Activated CD8-positive, alpha-beta memory T cell treated with anti-CD3 and anti-CD28 coated beads for 48 hours (primary cell): ENCODE measurements around the gene ADAD2.
"Not testable (repeated sequence)": the region's sequence is repeated elsewhere in the genome, so short reads cannot be mapped to it uniquely, and the experiment has no call there.

Experiments used
- DNase-seq, 3 experiments: peaks; one replicate each; pipeline ENCODE4 v3.0.0-alpha.2; 2020; ENCODE audit warnings: low read depth in 2 of 3, low spot score in 2 of 3

The ADAD2 gene

DNA sequence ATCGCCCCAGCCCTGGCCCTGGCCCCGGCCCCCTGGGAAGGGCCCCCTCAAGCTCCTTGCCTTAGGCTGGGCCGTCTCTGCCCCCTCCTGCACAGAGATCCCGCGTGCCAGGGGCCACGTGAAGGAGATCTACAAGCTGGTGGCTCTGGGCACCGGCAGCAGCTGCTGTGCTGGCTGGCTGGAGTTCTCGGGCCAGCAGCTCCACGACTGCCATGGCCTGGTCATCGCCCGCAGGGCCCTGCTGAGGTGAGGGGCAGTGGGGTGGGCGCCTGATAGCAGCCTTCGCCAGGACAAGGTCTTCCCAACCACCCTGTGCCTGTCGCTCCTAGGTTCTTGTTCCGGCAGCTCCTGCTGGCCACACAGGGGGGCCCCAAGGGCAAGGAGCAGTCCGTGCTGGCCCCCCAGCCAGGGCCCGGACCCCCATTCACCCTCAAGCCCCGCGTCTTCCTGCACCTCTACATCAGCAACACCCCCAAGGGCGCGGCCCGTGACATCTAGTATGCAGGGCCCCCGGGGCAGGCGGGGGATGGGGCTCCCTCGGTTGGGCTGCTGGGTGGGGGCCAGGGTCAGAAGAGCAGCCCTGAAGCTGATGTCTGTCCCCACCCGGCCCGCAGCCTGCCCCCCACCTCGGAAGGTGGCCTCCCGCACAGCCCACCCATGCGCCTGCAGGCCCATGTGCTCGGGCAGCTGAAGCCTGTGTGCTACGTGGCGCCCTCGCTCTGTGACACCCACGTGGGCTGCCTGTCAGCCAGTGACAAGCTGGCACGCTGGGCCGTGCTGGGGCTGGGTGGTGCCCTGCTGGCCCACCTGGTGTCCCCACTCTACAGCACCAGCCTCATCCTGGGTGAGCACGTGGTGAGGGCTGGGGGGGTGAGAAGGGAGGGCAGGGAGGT is 4.5 kb downstream of the ADAD2 start:
- no peak for DNase-seq

- DNase-seq = no peak
Observed at GRCh38 chr16:84196101-84196500, 5.1 kb downstream of the ADAD2 start.

- DNase-seq = no peak
Observed at GRCh38 chr16:84196727-84197394, 5.9 kb downstream of the ADAD2 start.

- no peak for DNase-seq
Observed at GRCh38 chr16:84197466-84198128, 6.6 kb downstream of the ADAD2 start.

DNA sequence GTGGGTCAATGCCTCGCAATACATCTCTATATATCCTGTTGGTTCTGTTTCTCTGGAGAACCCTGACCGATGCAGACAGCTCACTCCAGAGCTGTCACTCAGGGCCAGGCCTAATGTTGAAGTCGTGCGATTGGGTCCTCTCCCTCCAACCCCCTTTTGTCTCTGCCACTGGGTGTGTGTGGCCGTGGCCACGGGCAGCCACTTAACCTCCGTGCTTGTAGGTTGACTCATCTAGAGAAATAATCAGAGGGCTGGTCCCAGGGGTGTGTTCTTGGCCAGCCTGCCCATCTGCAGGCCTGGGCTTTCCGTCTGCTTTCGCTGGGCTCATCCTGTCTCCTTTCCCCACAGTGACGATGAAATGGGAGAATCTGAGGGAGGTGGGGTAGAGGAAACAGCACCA is 7.4 kb downstream of the ADAD2 start:
- no peak for DNase-seq

DNA sequence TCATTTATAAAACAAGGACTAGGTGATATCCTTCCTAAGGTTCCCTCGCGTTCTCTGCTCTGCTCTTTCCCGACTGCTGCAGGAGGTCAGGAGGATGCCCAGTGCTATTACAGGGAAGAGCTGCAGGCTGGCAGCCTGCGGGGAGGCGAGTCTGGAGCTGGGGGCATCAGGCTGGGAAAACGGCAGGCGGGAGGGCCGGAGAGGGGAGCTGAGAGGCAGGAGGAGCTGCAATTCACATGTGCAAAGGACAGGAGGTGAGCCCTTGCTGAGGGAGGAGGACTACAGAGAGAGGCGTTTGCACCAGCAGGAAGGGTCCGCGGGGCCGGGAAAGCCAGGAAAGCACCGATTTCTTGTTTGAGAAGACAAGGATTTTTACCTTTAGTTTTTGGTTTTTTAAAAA is 8.1 kb downstream of the ADAD2 start:
- DNase-seq = no peak

DNA sequence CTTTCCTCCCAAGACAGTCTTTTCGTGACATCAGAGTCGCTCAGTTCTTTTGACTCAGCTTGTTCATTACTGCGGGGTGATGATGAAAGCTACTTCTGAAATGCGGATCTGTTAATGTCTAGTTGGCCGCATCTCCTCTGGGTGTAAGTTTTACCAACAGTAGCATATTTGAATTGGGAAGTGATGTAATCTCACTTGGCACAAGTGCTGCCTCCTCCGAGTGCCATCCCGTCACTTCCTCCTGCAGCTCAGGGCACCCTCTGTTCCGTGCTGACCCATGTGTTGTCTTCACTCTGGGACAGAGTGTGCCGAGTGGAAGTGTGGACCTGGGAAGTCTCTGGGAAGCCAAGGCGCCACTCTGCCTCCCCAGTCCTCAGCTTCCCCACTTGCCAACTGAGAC is 8.9 kb downstream of the ADAD2 start:
- DNase-seq = no peak

GRCh38 chr16:84204551-84204950 is 13.6 kb downstream of the ADAD2 start:
- not testable (repeated sequence) for DNase-seq

- not testable (repeated sequence) for DNase-seq
Observed at GRCh38 chr16:84205123-84205522, 14.2 kb downstream of the ADAD2 start.

DNA sequence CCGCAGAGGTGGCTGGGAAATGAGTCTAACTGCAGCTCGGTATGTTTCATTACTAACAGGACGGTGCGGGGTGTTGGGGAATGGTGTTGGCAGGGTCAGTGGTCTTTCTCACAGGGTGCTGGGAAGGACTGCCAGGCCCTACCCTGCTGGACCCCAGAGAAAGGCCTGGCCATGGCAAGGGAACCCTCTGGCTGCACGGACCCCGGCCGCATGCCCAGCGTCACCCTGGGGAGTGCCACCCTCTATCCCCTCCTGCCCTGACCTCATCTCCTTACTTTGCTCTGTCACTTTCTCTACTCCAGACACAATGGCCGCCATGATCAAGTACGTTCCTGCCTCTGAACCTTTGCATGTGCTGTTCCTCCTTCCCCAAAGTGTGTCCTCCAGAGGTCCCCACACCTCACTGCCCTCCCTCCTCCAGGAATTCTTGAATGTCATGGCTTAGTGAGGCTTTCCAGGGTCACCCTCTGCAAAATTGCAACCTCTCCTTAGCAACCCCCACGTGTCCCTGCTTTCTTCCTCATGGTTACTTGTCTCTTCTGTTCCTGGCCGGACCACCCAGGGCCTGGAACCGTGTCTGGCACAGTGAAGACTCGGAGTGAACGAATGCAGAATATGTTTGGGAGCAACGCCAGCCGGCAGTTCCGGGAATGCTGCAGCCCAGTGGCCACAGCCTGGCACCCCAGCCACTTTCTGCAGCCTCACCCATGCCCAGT is 15.2 kb downstream of the ADAD2 start:
- no peak for DNase-seq

DNA sequence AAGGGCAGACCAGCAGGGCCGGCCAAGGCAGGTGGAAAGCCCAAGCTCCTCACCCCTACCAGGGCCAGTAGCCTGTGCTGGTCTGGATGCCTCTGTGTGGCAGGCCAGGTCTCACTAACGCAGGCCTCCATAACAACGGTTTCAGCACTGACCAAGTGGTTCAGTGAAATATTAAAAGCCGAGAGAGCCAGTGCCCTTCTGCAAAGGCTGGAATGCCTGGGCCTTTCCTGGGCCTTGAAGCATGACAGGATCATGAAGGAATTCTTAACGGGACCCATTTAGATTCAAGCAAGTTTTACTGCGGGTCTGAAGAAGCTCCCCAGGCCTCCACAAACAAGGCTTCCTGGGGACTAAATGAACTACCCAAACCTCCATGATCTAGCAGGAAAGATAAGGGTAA is 16.3 kb downstream of the ADAD2 start:
- no peak for DNase-seq

DNA sequence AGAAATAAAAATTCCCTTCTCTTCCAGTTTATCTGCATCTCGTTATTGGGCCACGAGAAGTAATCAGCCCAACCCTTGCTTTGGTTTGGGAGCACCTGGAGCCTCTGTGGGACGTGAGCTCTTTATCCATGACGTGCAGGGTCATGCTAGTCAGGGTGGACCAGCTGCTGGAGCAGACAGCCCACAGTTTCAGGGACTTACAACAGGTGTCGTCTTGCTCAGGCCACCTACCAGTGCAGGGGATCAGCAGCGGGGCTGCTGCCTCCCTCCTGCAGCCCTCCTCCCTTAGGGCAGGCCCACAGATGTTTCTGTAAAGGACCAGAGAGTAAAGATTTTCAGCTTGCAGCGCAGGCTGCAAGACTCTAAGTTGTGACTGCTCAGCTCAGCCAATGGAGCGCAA is 16.9 kb downstream of the ADAD2 start:
- no peak for DNase-seq

DNA sequence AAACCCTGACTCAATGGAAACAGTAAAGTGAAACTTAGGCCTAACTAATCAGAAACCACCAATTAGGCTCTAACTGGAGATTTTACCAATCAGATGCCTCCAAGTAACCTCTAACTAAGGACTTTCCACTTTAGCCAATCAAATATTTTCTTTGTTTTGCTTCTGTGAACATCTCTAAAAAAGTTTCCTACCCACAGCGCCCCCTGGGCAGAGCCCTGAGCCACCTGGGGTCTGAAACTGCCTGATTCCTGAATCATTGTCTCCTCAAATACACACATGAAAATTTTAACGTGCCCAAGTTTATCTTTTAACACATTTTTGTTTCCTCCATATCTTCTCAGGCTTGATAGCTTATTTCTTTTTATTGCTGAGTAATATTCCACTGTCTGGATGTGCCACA is 19.0 kb downstream of the ADAD2 start:
- DNase-seq = no peak

- no peak for DNase-seq
Observed at GRCh38 chr16:84212154-84212553, 21.2 kb downstream of the ADAD2 start.

DNA sequence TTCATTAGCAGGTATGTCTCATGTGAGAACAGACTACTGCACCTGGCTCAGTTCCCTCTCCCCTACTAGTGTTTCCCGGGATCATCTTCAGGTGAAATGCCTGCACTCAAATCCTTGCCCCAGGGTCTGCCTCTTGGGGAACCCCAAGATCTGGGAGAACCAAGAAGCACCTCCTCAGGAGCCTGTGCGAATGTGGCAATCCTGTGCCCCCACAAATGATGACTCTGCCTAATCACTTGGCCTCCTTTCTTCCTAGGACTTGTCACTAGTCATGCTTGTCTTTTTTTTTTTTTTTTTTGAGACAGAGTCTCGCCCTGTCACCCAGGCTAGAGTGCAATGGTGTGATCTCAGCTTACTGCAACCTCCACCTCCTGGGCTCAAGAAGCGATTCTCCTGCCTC is 21.7 kb downstream of the ADAD2 start:
- no peak for DNase-seq

- DNase-seq = no peak
Observed at GRCh38 chr16:84214451-84215066, 23.6 kb downstream of the ADAD2 start.

DNA sequence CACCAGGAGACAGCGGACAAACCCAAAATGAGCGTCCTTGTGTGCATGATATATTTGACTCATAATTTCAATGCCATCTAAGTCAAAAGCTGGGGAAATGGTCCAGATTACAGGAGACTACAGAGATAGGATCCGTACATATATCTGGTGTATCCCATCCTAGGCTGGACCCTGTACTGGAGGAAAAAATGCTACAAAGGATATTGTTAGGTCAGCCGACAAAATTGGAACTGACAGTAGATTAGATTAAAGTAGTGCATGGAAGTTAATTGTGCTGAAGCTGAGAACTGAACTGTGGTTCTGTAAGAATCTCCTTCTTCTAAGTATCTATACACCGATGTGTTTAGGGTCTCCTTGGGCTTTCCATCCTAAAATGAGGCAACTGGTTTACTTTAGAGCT is 24.6 kb downstream of the ADAD2 start:
- DNase-seq = no peak

GRCh38 chr16:84216144-84216543 is 25.2 kb downstream of the ADAD2 start:
- not testable (repeated sequence) for DNase-seq

DNA sequence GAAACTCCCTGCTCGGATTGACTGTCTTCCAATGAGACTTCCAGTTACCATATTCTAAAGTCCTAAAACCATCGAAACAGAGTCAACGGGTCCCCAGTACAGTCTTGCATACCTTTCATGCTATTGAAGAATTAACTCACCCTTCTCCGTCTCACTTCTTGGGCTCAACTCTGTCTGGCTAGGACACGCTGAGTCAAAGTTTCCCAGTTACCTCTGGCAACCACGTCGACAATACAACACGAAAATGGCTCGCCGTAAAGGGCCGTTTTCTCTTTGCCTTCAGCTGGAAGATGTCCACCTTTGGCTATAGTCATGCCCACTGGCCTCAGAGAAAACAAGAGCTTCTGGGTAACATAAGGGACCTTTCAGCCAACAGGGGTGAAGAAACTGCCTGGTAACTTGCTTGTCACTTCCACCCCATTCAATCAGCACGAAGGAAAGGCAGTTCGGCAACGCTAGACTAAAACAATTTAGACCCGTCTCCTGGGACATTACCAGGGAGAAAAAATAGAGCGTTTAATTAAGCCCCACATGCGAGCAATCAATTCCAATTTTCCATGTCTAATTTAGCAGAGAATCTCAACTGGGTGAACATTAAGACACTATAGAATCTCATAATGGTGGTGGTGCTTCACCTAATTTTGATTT is 27.3 kb downstream of the ADAD2 start:
- DNase-seq = no peak

DNA sequence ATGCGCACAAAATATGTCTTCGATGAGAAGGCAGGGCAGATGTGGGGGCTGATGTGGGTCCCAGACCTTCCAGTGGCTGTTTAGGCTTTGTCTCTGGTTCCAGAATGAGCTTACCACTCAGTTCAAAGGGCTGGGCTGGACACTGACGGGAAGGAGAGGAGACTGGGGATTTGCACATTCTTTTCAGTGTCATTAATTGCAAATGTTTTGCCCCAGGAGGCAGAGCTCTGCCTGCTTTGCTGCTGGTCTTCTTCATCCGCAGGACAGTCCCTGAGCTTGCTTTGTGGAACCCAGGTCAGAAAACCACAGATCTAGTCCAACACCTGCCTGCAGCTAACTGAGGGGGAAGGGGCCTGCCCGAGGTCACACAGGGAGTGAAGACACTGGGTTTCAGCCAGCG is 28.0 kb downstream of the ADAD2 start:
- no peak for DNase-seq

- no peak for DNase-seq
Observed at GRCh38 chr16:84220851-84221250, 29.9 kb downstream of the ADAD2 start.
